HG02798 (cell line): ENCODE measurements around the gene YAF2.
A peak's percentile ranks its signal among the peaks of the same experiment; 100 is the strongest.

ENCODE experiments used
- ATAC-seq: cut with Tn5 transposase; IDR thresholded peaks from one replicate; pipeline ENCODE4 v1.9.1; 2021; ENCODE audit warnings: mild to moderate bottlenecking; ENCODE audit not compliant: unreplicated experiment, poor library complexity

Gene YAF2

GRCh38 chr12:42238240-42239140 is at the start of gene YAF2:
TSS of gene YAF2 (minus strand) at chr12:42238248. CDS start at chr12:42238180, 68 bp downstream.
- ATAC-seq = peak; percentile 83

- no peak for ATAC-seq
Observed at GRCh38 chr12:42286741-42287140, 48.7 kb upstream of the YAF2 start.

- ATAC-seq = no peak
Observed at GRCh38 chr12:42285431-42285830, 47.4 kb upstream of the YAF2 start.

- ATAC-seq = no peak
Observed at GRCh38 chr12:42284876-42285275, 46.8 kb upstream of the YAF2 start.

- ATAC-seq = no peak
Observed at GRCh38 chr12:42284157-42284556, 46.1 kb upstream of the YAF2 start.

- no peak for ATAC-seq
Observed at GRCh38 chr12:42283739-42284138, 45.7 kb upstream of the YAF2 start.

GRCh38 chr12:42282294-42282693 is 44.2 kb upstream of the YAF2 start:
- ATAC-seq = no peak

- ATAC-seq = no peak
Observed at GRCh38 chr12:42281844-42282243, 43.8 kb upstream of the YAF2 start.

GRCh38 chr12:42281278-42281677 is 43.2 kb upstream of the YAF2 start:
- no peak for ATAC-seq

- ATAC-seq = no peak
Observed at GRCh38 chr12:42278128-42278510, 40.1 kb upstream of the YAF2 start.

- no peak for ATAC-seq
Observed at GRCh38 chr12:42277396-42278127, 39.5 kb upstream of the YAF2 start.

- no peak for ATAC-seq
Observed at GRCh38 chr12:42275499-42275898, 37.5 kb upstream of the YAF2 start.

- no peak for ATAC-seq
Observed at GRCh38 chr12:42273706-42274105, 35.7 kb upstream of the YAF2 start.

- ATAC-seq = no peak
Observed at GRCh38 chr12:42270596-42270995, 32.5 kb upstream of the YAF2 start.

GRCh38 chr12:42267413-42268190 is 29.6 kb upstream of the YAF2 start:
- no peak for ATAC-seq

GRCh38 chr12:42266579-42267230 is 28.7 kb upstream of the YAF2 start:
- no peak for ATAC-seq

- ATAC-seq = no peak
Observed at GRCh38 chr12:42262271-42262670, 24.2 kb upstream of the YAF2 start.

- ATAC-seq = peak; percentile 42
Observed at GRCh38 chr12:42261708-42262107, 23.7 kb upstream of the YAF2 start.

- no peak for ATAC-seq
Observed at GRCh38 chr12:42260518-42260917, 22.5 kb upstream of the YAF2 start.

- no peak for ATAC-seq
Observed at GRCh38 chr12:42259699-42260098, 21.7 kb upstream of the YAF2 start.
